Peyer's patch (tissue), 4 donors: ENCODE results near the gene TP53AIP1. TPM values are rescaled to one million over a fixed set of nuclear protein-coding genes. Genes with fewer than 3 reads are reported as not detected.

Experiments
- DNase-seq, 3 donors: peaks; one replicate each; pipeline ENCODE4 v3.0.0-alpha.2; 2017 to 2019
- H3K27ac ChIP-seq, 4 donors: fragments of 200-600 bp; sonication (generic); one replicate each; pipeline ENCODE4 v1.5.1; 2016 to 2019
- H3K27me3 ChIP-seq, 2 donors: fragments of 200-600 bp; sonication (generic); one replicate each; pipeline ENCODE4 v1.5.1; 2019
- H3K36me3 ChIP-seq, 3 donors: fragments of 200-600 bp; sonication (generic); one replicate each; pipeline ENCODE4 v1.5.1; 2016 to 2019
- H3K4me1 ChIP-seq, 4 donors: fragments of 200-600 bp; sonication (generic); one replicate each; pipeline ENCODE4 v1.5.1; 2016 to 2019
- H3K4me3 ChIP-seq, 4 donors: fragments of 200-600 bp; sonication (generic); 1 replicate in 3 of 4; 2 replicates in 1 of 4; pipeline ENCODE4 v1.5.1; 2016 to 2019; ENCODE audit warnings: mild to moderate bottlenecking in 1 of 4
- H3K9me3 ChIP-seq, 4 donors: fragments of 200-600 bp; sonication (generic); one replicate each; pipeline ENCODE4 v1.5.1; 2016 to 2019; ENCODE audit warnings: mild to moderate bottlenecking in 1 of 4
- CTCF ChIP-seq, 6 experiments: fragments of 450-650 bp in 4 of 6; fragments of 200-600 bp in 2 of 6; sonication (generic) in 1 of 6; IDR thresholded peaks; one replicate each; pipeline ENCODE4 v1.5.1; 2017 to 2019; ENCODE audit warnings: antibody characterized with exemption in 6 of 6, mild to moderate bottlenecking in 3 of 6, moderate library complexity in 1 of 6
- POLR2A ChIP-seq, 2 donors: fragments of 450-650 bp; IDR thresholded peaks; one replicate each; pipeline ENCODE4 v1.5.1; 2017; ENCODE audit warnings: antibody characterized with exemption in 2 of 2, mild to moderate bottlenecking in 2 of 2, moderate library complexity in 2 of 2
- total RNA-seq, 4 donors: library from RNA; depleted of rRNA; stranded (reverse); fragments of >200 nt; gene quantifications; one replicate each; pipeline ENCODE4 v1.1.0, GENCODE V29; 2016

Gene TP53AIP1
- total RNA-seq, 4 donors from 2014 or later, result 0.35 to 2.0 (median 0.47) TPM; not detected in 1

- Histone ChIP-seq H3K36me3 (no peaks in the 10 kb centered on the region), H3K4me3 (no peak overlapping the region), H3K27ac (no peak overlapping the region), H3K27me3 (no peaks in the 10 kb centered on the region), H3K9me3 (no peaks in the 10 kb centered on the region), H3K4me1 (no peaks in the 10 kb centered on the region)
- DNase-seq, result no peak
- TF ChIP-seq CTCF (IDR thresholded peaks at IDR 0.05) (no peak), POLR2A (IDR thresholded peaks at IDR 0.05) (no peak)
These were observed 10.5 kb upstream of the TP53AIP1 start for GRCh38 chr11:128953151-128953550.

GRCh38 chr11:128949791-128950454 lies 7.3 kb upstream of the TP53AIP1 start:
- Histone ChIP-seq H3K4me3 (no peak overlapping the region), H3K27ac (no peak overlapping the region), H3K9me3 (no peaks in the 10 kb centered on the region), H3K36me3 (no peaks in the 10 kb centered on the region), H3K27me3 (no peaks in the 10 kb centered on the region), H3K4me1 (no peaks in the 10 kb centered on the region)
- TF ChIP-seq CTCF (IDR thresholded peaks at IDR 0.05) (no peak), POLR2A (IDR thresholded peaks at IDR 0.05) (no peak)
- DNase-seq, result no peak

GRCh38 chr11:128948583-128948982 lies 5.9 kb upstream of the TP53AIP1 start:
- no peaks in the 10 kb centered on the region for H3K4me1 ChIP-seq
- no peaks in the 10 kb centered on the region for H3K9me3 ChIP-seq
- H3K27ac ChIP-seq, result no peak overlapping the region
- no peak for DNase-seq
- H3K27me3 ChIP-seq, result no peaks in the 10 kb centered on the region
- TF ChIP-seq POLR2A (IDR thresholded peaks at IDR 0.05) (no peak), CTCF (IDR thresholded peaks at IDR 0.05) (no peak)
- no peaks in the 10 kb centered on the region for H3K36me3 ChIP-seq
- H3K4me3 ChIP-seq, result no peak overlapping the region

GRCh38 chr11:128947773-128948172 lies 5.1 kb upstream of the TP53AIP1 start:
- no peaks in the 10 kb centered on the region for H3K4me1 ChIP-seq
- H3K4me3 ChIP-seq, result no peak overlapping the region
- TF ChIP-seq POLR2A (IDR thresholded peaks at IDR 0.05) (no peak), CTCF (IDR thresholded peaks at IDR 0.05) (no peak)
- H3K36me3 ChIP-seq, result no peaks in the 10 kb centered on the region
- H3K27ac ChIP-seq, result no peak overlapping the region
- no peaks in the 10 kb centered on the region for H3K27me3 ChIP-seq
- H3K9me3 ChIP-seq, result no peaks in the 10 kb centered on the region
- no peak for DNase-seq

GRCh38 chr11:128946648-128947047 lies 4.0 kb upstream of the TP53AIP1 start:
- no peak for TF ChIP-seq CTCF (IDR thresholded peaks at IDR 0.05)
- TF ChIP-seq POLR2A (IDR thresholded peaks at IDR 0.05), result no peak
- DNase-seq, result no peak
- Histone ChIP-seq H3K27ac (no peak overlapping the region), H3K27me3 (no peaks in the 10 kb centered on the region), H3K4me3 (no peak overlapping the region), H3K4me1 (no peaks in the 10 kb centered on the region), H3K36me3 (no peaks in the 10 kb centered on the region), H3K9me3 (no peaks in the 10 kb centered on the region)
